ENCODE data around the gene LRRC3C. TPM values are rescaled to one million over a fixed set of nuclear protein-coding genes. Genes with fewer than 3 reads are reported as not detected.

The LRRC3C gene
- total and polyA plus RNA-seq, 2 experiments from 2014 or later, result not detected

- Histone ChIP-seq H3K27ac (no peak overlapping the region), H3K4me3 (no peak overlapping the region)
- DNase-seq (ENCODE audit: low read depth in 1 of 2, low spot score in 1 of 2), result peak in 1 of 2 donors; percentile 71
Measured at GRCh38 chr17:39979016-39979670, 51.6 kb downstream of the LRRC3C start.

GRCh38 chr17:39979893-39980350, 52.4 kb downstream of the LRRC3C start:
- no peaks in the 10 kb centered on the region for H3K9me3 ChIP-seq (ENCODE audit: low read depth)
- H3K4me3 ChIP-seq, result peak overlapping the region; percentile 79
- TF ChIP-seq CTCF (IDR thresholded peaks at IDR 0.05; ENCODE audit: low read depth, low read length), result peak; percentile 28
- H3K27me3 ChIP-seq, result no peaks in the 10 kb centered on the region
- peak overlapping the region; percentile 94 for H3K27ac ChIP-seq
- peak; percentile 44 to 48 for DNase-seq (ENCODE audit: low read depth in 1 of 2, low spot score in 1 of 2)
- H3K4me1 ChIP-seq (ENCODE audit: low read depth), result peaks cover 8% of the 10 kb centered on the region
- peaks cover 6% of the 10 kb centered on the region for H3K36me3 ChIP-seq

More at GRCh38 chr17:39979016-39979670, 51.6 kb downstream of the LRRC3C start:
- Histone ChIP-seq H3K4me1 (ENCODE audit: low read depth) (peaks cover 8% of the 10 kb centered on the region), H3K36me3 (no peaks in the 10 kb centered on the region), H3K27me3 (no peaks in the 10 kb centered on the region), H3K9me3 (ENCODE audit: low read depth) (no peaks in the 10 kb centered on the region)
- TF ChIP-seq CTCF (IDR thresholded peaks at IDR 0.05; ENCODE audit: low read depth, low read length), result no peak

GRCh38 chr17:39980351-39981206, 53.0 kb downstream of the LRRC3C start, which contains the start of gene PSMD3:
PSMD3 (plus strand) TSS chr17:39980807; CDS start chr17:39980971, 164 bp downstream.
- Histone ChIP-seq H3K4me1 (ENCODE audit: low read depth) (peaks cover 8% of the 10 kb centered on the region), H3K4me3 (peak within 1 kb of the TSS; percentile 79), H3K27ac (peak within 1 kb of the TSS; percentile 94), H3K27me3 (no peaks in the 10 kb centered on the region), H3K36me3 (peaks cover 11% of the 10 kb centered on the region), H3K9me3 (ENCODE audit: low read depth) (no peaks in the 10 kb centered on the region)
- peak; percentile 81 for TF ChIP-seq CTCF (IDR thresholded peaks at IDR 0.05; ENCODE audit: low read depth, low read length)
- DNase-seq (ENCODE audit: low read depth in 1 of 2, low spot score in 1 of 2), result peak; percentile 99 to 100

GRCh38 chr17:39981207-39981741, 53.7 kb downstream of the LRRC3C start:
- H3K27me3 ChIP-seq, result no peaks in the 10 kb centered on the region
- H3K4me1 ChIP-seq (ENCODE audit: low read depth), result peaks cover 8% of the 10 kb centered on the region
- H3K9me3 ChIP-seq (ENCODE audit: low read depth), result no peaks in the 10 kb centered on the region
- DNase-seq (ENCODE audit: low read depth in 1 of 2, low spot score in 1 of 2), result no peak
- peak overlapping the region; percentile 79 for H3K4me3 ChIP-seq
- peaks cover 17% of the 10 kb centered on the region for H3K36me3 ChIP-seq
- no peak for TF ChIP-seq CTCF (IDR thresholded peaks at IDR 0.05; ENCODE audit: low read depth, low read length)
- peak overlapping the region; percentile 94 for H3K27ac ChIP-seq

GRCh38 chr17:39981766-39982375, 54.3 kb downstream of the LRRC3C start:
- H3K4me3 ChIP-seq, result peak overlapping the region; percentile 79
- H3K27me3 ChIP-seq, result no peaks in the 10 kb centered on the region
- H3K9me3 ChIP-seq (ENCODE audit: low read depth), result no peaks in the 10 kb centered on the region
- H3K27ac ChIP-seq, result peak overlapping the region; percentile 94
- no peak for DNase-seq (ENCODE audit: low read depth in 1 of 2, low spot score in 1 of 2)
- TF ChIP-seq CTCF (IDR thresholded peaks at IDR 0.05; ENCODE audit: low read depth, low read length), result no peak
- peaks cover 23% of the 10 kb centered on the region for H3K36me3 ChIP-seq
- peaks cover 8% of the 10 kb centered on the region for H3K4me1 ChIP-seq (ENCODE audit: low read depth)

Data from cardiac muscle cell (in vitro differentiated cells and primary cell).